ENCODE results near the gene SLC4A4. TPM values are rescaled to one million over a fixed set of nuclear protein-coding genes. Genes with fewer than 3 reads are reported as not detected.

SLC4A4 gene
- polyA plus RNA-seq, 1 donor (not counting 4 experiments of a cell fraction or from before 2014, with no cell fraction given), result 0.29 TPM

- no peak for FAIRE-seq
- dilution Hi-C loops (cut with MboI; ENCODE audit: extremely low pct_ligation_motif_present, low sequenced_read_pairs), result no loop called here
- H2AFZ ChIP-seq (ENCODE audit: control insufficient read depth, low read length), result no peak overlapping the region
Measured at GRCh38 chr4:71614621-71615020, 275.8 kb downstream of the SLC4A4 start.

GRCh38 chr4:71616168-71616811, 277.5 kb downstream of the SLC4A4 start:
- Histone ChIP-seq H3K27ac (ENCODE audit: control insufficient read depth, insufficient read depth, low read length) (no peak overlapping the region), H3K36me3 (ENCODE audit: control insufficient read depth in 2 of 2, extremely low read depth in 1 of 2, insufficient read depth in 2 of 2, low read length in 2 of 2) (no peaks in the 10 kb centered on the region), H3K79me2 (ENCODE audit: control insufficient read depth, insufficient read depth, low read length) (no peaks in the 10 kb centered on the region), H3K4me3 (ENCODE audit: control insufficient read depth in 2 of 3, extremely low read depth in 1 of 3, insufficient read depth in 2 of 3, low read depth in 1 of 3, low read length in 3 of 3) (no peak overlapping the region), H3K27me3 (ENCODE audit: control insufficient read depth, extremely low read depth, insufficient read depth, low read length) (no peaks in the 10 kb centered on the region), H4K20me1 (ENCODE audit: control insufficient read depth, extremely low read depth, insufficient read depth, low read length) (no peaks in the 10 kb centered on the region), H3K9me3 (ENCODE audit: control insufficient read depth, low read depth, low read length) (no peaks in the 10 kb centered on the region), H3K4me1 (ENCODE audit: control insufficient read depth, extremely low read depth, insufficient read depth, low read length) (no peaks in the 10 kb centered on the region), H3K9ac (ENCODE audit: control insufficient read depth, extremely low read depth, insufficient read depth, low read length) (no peak overlapping the region), H3K9me1 (ENCODE audit: control insufficient read depth, extremely low read depth, insufficient read depth, low read length) (no peaks in the 10 kb centered on the region), H2AFZ (ENCODE audit: control insufficient read depth, low read length) (no peak overlapping the region), H3K4me2 (ENCODE audit: control insufficient read depth, extremely low read depth, insufficient read depth, low read depth, low read length) (no peak overlapping the region)
- FAIRE-seq, result no peak
- dilution Hi-C loops (cut with MboI; ENCODE audit: extremely low pct_ligation_motif_present, low sequenced_read_pairs), result no loop called here
- TF ChIP-seq EZH2 (IDR thresholded peaks at IDR 0.05; ENCODE audit: low read length), result no peak
- TF ChIP-seq, protein P1, sequence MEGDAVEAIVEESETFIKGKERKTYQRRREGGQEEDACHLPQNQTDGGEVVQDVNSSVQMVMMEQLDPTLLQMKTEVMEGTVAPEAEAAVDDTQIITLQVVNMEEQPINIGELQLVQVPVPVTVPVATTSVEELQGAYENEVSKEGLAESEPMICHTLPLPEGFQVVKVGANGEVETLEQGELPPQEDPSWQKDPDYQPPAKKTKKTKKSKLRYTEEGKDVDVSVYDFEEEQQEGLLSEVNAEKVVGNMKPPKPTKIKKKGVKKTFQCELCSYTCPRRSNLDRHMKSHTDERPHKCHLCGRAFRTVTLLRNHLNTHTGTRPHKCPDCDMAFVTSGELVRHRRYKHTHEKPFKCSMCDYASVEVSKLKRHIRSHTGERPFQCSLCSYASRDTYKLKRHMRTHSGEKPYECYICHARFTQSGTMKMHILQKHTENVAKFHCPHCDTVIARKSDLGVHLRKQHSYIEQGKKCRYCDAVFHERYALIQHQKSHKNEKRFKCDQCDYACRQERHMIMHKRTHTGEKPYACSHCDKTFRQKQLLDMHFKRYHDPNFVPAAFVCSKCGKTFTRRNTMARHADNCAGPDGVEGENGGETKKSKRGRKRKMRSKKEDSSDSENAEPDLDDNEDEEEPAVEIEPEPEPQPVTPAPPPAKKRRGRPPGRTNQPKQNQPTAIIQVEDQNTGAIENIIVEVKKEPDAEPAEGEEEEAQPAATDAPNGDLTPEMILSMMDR (optimal IDR thresholded peaks at IDR 0.05 in 1 of 3, IDR thresholded peaks at IDR 0.05 in 1 of 3, conservative IDR thresholded peaks at IDR 0.05 in 1 of 3; ENCODE audit: extremely low read depth in 1 of 3, insufficient read depth in 2 of 3, low read length in 3 of 3), result no peak
- DNase-seq (ENCODE audit: low read depth, low spot score), result no peak

More at GRCh38 chr4:71614621-71615020, 275.8 kb downstream of the SLC4A4 start:
- no peak overlapping the region for H3K27ac ChIP-seq (ENCODE audit: control insufficient read depth, insufficient read depth, low read length)
- no peak overlapping the region for H3K4me3 ChIP-seq (ENCODE audit: control insufficient read depth in 2 of 3, extremely low read depth in 1 of 3, insufficient read depth in 2 of 3, low read depth in 1 of 3, low read length in 3 of 3)
- no peak overlapping the region for H3K4me2 ChIP-seq (ENCODE audit: control insufficient read depth, extremely low read depth, insufficient read depth, low read depth, low read length)
- H3K9me3 ChIP-seq (ENCODE audit: control insufficient read depth, low read depth, low read length), result no peaks in the 10 kb centered on the region
- no peak for DNase-seq (ENCODE audit: low read depth, low spot score)
- H4K20me1 ChIP-seq (ENCODE audit: control insufficient read depth, extremely low read depth, insufficient read depth, low read length), result no peaks in the 10 kb centered on the region
- no peaks in the 10 kb centered on the region for H3K36me3 ChIP-seq (ENCODE audit: control insufficient read depth in 2 of 2, extremely low read depth in 1 of 2, insufficient read depth in 2 of 2, low read length in 2 of 2)
- H3K9ac ChIP-seq (ENCODE audit: control insufficient read depth, extremely low read depth, insufficient read depth, low read length), result no peak overlapping the region
- TF ChIP-seq, protein P1 (optimal IDR thresholded peaks at IDR 0.05 in 1 of 3, IDR thresholded peaks at IDR 0.05 in 1 of 3, conservative IDR thresholded peaks at IDR 0.05 in 1 of 3; ENCODE audit: extremely low read depth in 1 of 3, insufficient read depth in 2 of 3, low read length in 3 of 3), result no peak
- no peak for TF ChIP-seq EZH2 (IDR thresholded peaks at IDR 0.05; ENCODE audit: low read length)
- no peaks in the 10 kb centered on the region for H3K4me1 ChIP-seq (ENCODE audit: control insufficient read depth, extremely low read depth, insufficient read depth, low read length)
- H3K79me2 ChIP-seq (ENCODE audit: control insufficient read depth, insufficient read depth, low read length), result no peaks in the 10 kb centered on the region
- no peaks in the 10 kb centered on the region for H3K9me1 ChIP-seq (ENCODE audit: control insufficient read depth, extremely low read depth, insufficient read depth, low read length)
- H3K27me3 ChIP-seq (ENCODE audit: control insufficient read depth, extremely low read depth, insufficient read depth, low read length), result no peaks in the 10 kb centered on the region
